Kidney epithelial cell (primary cell): Measurements from ENCODE around the gene TENM4. TPM values are rescaled to one million over a fixed set of nuclear protein-coding genes. Genes with fewer than 3 reads are reported as not detected.

ENCODE experiments used
- DNase-seq: peaks from one replicate; pipeline ENCODE4 v3.0.0-alpha.2; 2010; ENCODE audit warnings: low read depth
- H3K27me3 ChIP-seq: 2 replicates; pipeline ENCODE4 v1.6.0; 2011; ENCODE audit warnings: low read length; ENCODE audit not compliant: control insufficient read depth, insufficient read depth
- H3K36me3 ChIP-seq: 2 replicates; pipeline ENCODE4 v1.5.1; 2011; ENCODE audit warnings: low read length; ENCODE audit not compliant: control insufficient read depth, insufficient read depth
- H3K4me3 ChIP-seq: 2 replicates; pipeline ENCODE4 v1.5.1; 2011; ENCODE audit warnings: low read depth, mild to moderate bottlenecking, control low read depth, low read length
- total RNA-seq: library from RNA; depleted of rRNA; stranded (reverse); fragments of >200 nt; gene quantifications from 2 replicates; pipeline ENCODE4 v1.2.3, GENCODE V29; 2015
- TF ChIP-seq, protein P1 (sequence below): IDR thresholded peaks from 2 replicates; pipeline ENCODE4 v1.5.1; 2011; ENCODE audit warnings: mild to moderate bottlenecking, moderate library complexity, low read length, control low read depth, inconsistent platforms; ENCODE audit not compliant: insufficient read depth, poor library complexity, severe bottlenecking

The TENM4 gene
- total RNA-seq, 1 donor from 2014 or later = 35.3 TPM

DNA sequence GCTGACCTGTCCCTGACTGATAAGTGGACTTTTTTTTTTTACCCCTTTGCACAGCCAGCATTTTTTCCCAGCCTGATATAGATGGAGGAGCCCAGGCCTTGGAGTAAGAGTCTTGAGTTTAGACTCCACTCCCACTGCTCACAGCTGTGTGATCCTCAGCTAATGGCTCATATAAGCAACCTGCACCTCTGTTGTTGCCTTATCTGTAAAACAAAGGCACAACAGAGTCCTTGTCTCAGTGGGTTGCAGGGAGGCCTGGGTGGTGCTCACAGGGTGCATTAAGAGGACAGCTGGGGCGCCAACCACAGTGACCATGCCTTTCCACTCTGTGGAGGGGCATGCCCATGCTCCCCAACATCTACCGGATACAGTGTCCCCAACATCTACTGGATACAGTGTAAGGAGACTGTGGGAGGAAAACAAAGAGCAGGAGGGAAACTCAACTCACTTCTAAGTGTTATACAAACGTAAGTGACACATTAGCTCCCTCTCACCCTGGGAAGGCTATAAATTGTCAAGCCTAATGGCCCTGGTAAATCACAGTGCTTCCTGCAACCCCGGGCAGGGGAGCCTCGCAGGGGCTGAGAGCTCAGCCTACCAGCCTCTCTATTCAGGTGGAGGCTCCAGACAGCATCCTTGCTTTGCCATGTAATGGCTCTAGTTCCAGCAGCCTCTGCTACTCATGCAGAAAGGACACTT is 109.5 kb downstream of the TENM4 start:
- DNase-seq = no peak
- TF ChIP-seq, protein P1, sequence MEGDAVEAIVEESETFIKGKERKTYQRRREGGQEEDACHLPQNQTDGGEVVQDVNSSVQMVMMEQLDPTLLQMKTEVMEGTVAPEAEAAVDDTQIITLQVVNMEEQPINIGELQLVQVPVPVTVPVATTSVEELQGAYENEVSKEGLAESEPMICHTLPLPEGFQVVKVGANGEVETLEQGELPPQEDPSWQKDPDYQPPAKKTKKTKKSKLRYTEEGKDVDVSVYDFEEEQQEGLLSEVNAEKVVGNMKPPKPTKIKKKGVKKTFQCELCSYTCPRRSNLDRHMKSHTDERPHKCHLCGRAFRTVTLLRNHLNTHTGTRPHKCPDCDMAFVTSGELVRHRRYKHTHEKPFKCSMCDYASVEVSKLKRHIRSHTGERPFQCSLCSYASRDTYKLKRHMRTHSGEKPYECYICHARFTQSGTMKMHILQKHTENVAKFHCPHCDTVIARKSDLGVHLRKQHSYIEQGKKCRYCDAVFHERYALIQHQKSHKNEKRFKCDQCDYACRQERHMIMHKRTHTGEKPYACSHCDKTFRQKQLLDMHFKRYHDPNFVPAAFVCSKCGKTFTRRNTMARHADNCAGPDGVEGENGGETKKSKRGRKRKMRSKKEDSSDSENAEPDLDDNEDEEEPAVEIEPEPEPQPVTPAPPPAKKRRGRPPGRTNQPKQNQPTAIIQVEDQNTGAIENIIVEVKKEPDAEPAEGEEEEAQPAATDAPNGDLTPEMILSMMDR = no peak
- no peaks in the 10 kb centered on the region for H3K36me3 ChIP-seq
- no peaks in the 10 kb centered on the region for H3K27me3 ChIP-seq
- no peak overlapping the region for H3K4me3 ChIP-seq

DNA sequence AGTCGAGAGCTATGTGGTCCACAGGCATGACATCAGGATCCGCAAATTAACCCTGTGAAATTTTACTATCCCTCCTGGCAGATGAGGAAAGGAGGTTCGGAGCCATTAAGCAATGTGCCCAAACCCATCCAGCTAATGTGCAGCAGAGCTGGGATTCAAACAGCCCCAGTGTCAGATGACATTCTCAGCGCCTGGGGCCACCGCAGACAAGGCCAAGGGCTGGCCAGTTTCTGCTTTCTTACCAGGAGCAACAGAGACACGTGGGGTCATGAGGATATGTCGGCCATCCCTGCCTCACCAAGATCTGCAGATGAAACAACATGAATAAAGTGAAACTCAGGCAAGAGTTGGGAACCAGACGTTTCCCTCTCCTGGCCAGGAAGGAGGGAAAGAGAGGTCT is 110.2 kb downstream of the TENM4 start:
- TF ChIP-seq, protein P1 = no peak
- H3K4me3 ChIP-seq = no peak overlapping the region
- no peaks in the 10 kb centered on the region for H3K27me3 ChIP-seq
- H3K36me3 ChIP-seq = no peaks in the 10 kb centered on the region
- DNase-seq = no peak

DNA sequence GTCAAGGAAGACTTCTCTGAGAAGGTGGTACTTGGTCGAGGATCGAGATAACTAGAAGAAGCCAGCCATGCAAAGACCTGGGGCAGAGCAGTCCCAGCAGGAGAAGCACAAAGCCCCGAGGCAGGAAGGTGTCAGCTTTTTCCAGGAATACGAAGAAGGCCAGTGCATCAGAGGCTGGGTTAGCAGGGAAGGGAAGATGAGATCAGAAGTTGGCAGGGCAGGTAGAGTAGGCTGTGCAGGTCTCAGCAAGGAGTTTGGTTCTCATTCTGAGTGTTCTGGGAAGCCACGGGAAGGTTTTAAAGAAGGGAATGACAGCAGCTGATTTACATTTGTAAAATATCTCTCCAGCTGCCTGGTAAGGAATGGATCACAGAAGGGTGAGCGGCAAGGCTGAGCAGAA is 111.3 kb downstream of the TENM4 start:
- DNase-seq = no peak
- no peak overlapping the region for H3K4me3 ChIP-seq
- no peaks in the 10 kb centered on the region for H3K36me3 ChIP-seq
- TF ChIP-seq, protein P1 = no peak
- H3K27me3 ChIP-seq = no peaks in the 10 kb centered on the region

DNA sequence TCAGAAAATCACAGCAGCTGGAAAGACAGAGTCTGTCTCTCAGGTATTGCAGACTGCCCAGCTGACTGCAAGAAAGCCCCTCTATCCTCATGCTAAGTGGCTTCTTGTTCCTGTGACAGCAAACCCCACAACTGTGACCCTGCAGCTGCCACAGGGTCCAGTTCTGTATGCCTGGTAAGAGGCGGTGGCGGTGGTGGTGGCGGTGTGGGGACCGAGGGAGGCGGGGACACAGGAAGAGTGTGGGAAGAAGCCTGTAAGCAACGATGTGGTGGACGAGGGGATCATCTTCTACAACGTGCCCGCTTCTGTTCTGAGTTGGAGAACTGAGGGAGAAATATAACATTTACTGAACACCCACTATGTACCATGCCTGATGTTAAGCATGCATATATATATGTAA is 112.4 kb downstream of the TENM4 start:
- TF ChIP-seq, protein P1 = no peak

DNA sequence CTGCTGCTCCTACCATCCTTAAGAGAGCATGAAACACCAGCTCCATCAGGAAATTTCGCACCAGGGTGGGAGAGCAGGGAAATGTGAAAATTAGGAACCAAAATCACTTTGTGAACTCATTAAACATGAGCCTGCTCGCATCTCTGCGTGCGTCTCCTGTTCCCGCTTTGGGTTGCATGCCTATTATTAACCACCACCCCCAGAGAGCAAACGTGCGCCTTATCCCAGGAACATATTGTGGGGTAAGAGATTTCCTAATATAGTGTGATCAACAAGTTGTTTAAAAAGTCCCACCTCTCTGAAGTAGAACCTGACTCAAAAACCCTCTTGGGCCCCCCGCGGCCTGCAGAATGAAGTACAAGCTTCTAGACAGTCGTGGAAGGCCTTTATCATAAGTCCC is 115.0 kb downstream of the TENM4 start:
- Histone ChIP-seq H3K27me3 (no peaks in the 10 kb centered on the region), H3K36me3 (no peaks in the 10 kb centered on the region), H3K4me3 (no peak overlapping the region)
- TF ChIP-seq, protein P1 = no peak
- DNase-seq = no peak

More for the DNA sequence above, 112.4 kb downstream of the TENM4 start:
- no peaks in the 10 kb centered on the region for H3K27me3 ChIP-seq
- H3K4me3 ChIP-seq = no peak overlapping the region
- no peak for DNase-seq
- no peaks in the 10 kb centered on the region for H3K36me3 ChIP-seq

DNA sequence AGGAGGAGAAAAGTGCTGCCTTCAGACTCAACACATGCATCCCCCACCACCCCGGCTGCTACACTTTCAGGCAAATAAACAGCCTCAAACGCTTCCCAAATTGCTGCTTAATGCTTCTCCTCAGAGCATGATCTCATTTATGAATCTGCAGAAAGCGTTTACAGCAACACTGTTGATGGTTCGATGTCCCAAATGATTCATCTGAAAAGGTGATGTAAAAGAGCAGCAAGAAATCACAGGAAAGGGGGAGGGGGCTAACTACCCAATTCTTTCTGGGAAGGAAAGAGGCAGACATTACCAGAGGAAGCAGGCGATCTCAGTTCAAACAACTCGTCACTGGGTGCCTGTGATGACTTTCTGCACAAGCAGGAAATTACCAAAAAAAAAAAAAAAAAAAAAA is 119.6 kb downstream of the TENM4 start:
- DNase-seq = no peak
- TF ChIP-seq, protein P1 = no peak
- Histone ChIP-seq H3K4me3 (no peak overlapping the region), H3K36me3 (no peaks in the 10 kb centered on the region), H3K27me3 (no peaks in the 10 kb centered on the region)
